Cardiac septum (tissue), 1 donor: ENCODE results near the gene DNASE1L3. TPM values are rescaled to one million over a fixed set of nuclear protein-coding genes. Genes with fewer than 3 reads are reported as not detected.
"Not testable (repeated sequence)": the region's sequence is repeated elsewhere in the genome, so short reads cannot be mapped to it uniquely, and the experiment has no call there.

Experiments used
- DNase-seq: peaks from one replicate; pipeline ENCODE4 v3.0.0-alpha.2; 2020; ENCODE audit warnings: low spot score
- intact Hi-C: fragments of 100-400 bp; cut with DNase I; formaldehyde crosslinking; loops from one replicate; pipeline ENCODE4 v1.14.0; 2022
- long read RNA-seq: library from polyadenylated mRNA; unstranded; transcript quantifications from one replicate; pipeline ENCODE4 v2.0.0, GENCODE V29; 2021
- total RNA-seq: library from RNA; stranded (reverse); fragmentation: NEBNext Ultra II Directional; extraction: Animal tissue kit (Norgen Biotek cat#: 25700); gene quantifications from one replicate; pipeline ENCODE4 v1.2.1, GENCODE V29; 2021
- donor health status: DM: no; HTN: no; CAD: no.

DNASE1L3 gene, protein sequence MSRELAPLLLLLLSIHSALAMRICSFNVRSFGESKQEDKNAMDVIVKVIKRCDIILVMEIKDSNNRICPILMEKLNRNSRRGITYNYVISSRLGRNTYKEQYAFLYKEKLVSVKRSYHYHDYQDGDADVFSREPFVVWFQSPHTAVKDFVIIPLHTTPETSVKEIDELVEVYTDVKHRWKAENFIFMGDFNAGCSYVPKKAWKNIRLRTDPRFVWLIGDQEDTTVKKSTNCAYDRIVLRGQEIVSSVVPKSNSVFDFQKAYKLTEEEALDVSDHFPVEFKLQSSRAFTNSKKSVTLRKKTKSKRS
- 0.67 TPM for total RNA-seq
- long read RNA-seq, partial matches to known transcripts = 0 of 1 reads
- long read RNA-seq, other reads (novel, unspliced or antisense) = 0 of 1 reads

- no peak for DNase-seq
Observed at GRCh38 chr3:58210761-58211460, at the start of gene DNASE1L3. Gene DNASE1L3 (minus strand): TSS chr3:58210972. CDS start chr3:58210906, 66 bp downstream.

GRCh38 chr3:58260261-58260731 lies 49.5 kb upstream of the DNASE1L3 start:
- intact Hi-C loops = no loop called here
- no peak for DNase-seq

More at GRCh38 chr3:58210761-58211460, at the start of gene DNASE1L3:
- intact Hi-C loops = no loop called here

DNA sequence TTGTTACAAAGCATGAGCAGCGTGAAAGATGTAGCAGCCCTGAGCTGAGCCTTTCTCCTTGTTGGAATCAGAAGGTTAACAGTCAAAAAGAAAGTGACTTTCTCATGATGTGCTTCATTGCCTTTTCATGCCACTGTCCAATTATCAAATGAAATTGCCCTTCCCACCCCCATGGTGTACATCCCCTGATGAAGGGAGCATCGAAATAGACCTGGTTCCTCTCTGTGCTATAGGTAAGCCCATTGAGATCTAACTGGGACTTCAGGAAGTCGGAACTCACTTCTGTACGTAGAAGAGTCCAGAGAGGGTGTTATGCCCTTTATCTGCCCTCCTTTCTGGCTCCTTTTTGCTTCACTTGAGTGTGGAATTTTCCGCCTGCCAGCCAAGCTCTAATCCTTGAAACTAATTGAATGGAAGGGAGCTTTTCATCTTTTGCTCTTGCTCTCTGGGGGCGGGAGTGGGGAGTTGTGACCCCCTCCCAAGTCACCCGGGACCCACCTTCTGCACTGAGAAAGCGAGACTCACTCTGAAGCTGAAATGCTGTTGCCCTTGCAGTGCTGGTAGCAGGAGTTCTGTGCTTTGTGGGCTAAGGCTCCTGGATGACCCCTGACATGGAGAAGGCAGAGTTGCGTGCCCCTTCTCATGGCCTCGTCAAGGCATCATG lies 47.8 kb upstream of the DNASE1L3 start:
- no peak for DNase-seq

DNA sequence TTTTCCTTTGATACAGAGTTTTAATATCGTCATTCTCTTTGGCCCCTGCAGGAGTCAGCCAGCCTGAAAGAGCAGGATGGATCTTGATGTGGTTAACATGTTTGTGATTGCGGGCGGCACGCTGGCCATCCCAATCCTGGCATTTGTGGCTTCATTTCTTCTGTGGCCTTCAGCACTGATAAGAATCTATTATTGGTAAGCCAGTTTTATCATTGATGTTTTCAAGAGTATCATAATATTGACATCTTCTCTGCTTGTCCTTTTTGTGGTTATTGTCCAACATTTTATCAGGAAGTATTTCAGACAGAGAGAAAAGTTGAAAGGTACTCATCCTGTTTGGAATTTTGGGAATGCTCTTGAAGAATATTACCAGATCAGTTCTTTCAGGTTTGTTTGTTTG lies 45.7 kb upstream of the DNASE1L3 start:
- DNase-seq = no peak
- intact Hi-C loops = no loop called here

More for the DNA sequence above, 47.8 kb upstream of the DNASE1L3 start:
- intact Hi-C loops = no loop called here

DNA sequence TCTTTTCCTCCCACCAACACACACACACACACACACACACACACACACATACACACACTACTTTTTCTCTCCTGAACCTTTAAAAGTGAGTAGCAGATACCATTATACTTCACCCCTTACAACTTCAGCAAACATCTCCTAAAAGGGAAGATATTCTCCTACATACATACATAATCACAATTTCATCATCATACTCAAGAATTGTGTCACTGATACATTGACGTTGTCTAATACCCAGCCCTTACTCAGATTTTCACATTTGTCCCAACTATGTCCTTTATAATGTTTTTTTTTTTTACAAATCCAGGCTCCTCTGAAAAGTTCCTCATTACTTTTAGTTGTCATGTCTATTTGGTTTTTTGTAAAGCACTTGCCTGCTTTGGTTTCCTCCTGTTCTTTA lies 45.3 kb upstream of the DNASE1L3 start:
- no peak for DNase-seq
- intact Hi-C loops = no loop called here

- intact Hi-C loops = no loop called here
- DNase-seq = no peak
Observed at GRCh38 chr3:58254144-58254543, 43.4 kb upstream of the DNASE1L3 start.

GRCh38 chr3:58251631-58252035 lies 40.9 kb upstream of the DNASE1L3 start:
- intact Hi-C loops = no loop called here
- DNase-seq = no peak

DNA sequence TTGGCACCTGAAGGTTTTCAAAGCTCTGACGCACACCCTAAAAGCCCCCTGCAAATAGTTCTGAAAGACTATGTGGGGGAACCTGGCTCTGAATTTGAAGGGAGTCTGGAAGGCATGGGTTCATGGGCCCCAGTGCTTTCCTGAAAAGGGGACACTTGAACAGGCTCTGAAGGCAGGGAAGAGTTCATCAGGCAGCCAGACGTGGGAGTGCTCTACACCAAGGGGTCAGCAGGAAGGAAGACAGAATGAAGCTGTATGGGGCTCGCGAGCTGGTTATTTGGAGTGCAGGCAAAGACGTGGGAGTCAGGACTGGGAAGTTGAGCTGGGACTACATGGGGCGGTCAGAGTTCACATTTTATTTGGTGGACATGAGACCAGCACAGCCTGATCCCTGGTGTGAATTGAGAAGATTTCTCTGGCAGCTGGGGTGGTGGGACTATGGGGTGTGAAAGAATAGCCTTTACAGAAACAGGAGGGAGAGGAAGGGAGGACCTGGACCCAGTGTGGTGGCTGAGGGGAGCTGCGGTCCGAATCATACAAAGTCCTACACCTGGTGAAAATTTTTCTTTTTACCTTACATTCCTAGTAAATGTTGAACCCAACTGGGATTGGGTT lies 39.4 kb upstream of the DNASE1L3 start:
- no peak for DNase-seq
- intact Hi-C loops = no loop called here

DNA sequence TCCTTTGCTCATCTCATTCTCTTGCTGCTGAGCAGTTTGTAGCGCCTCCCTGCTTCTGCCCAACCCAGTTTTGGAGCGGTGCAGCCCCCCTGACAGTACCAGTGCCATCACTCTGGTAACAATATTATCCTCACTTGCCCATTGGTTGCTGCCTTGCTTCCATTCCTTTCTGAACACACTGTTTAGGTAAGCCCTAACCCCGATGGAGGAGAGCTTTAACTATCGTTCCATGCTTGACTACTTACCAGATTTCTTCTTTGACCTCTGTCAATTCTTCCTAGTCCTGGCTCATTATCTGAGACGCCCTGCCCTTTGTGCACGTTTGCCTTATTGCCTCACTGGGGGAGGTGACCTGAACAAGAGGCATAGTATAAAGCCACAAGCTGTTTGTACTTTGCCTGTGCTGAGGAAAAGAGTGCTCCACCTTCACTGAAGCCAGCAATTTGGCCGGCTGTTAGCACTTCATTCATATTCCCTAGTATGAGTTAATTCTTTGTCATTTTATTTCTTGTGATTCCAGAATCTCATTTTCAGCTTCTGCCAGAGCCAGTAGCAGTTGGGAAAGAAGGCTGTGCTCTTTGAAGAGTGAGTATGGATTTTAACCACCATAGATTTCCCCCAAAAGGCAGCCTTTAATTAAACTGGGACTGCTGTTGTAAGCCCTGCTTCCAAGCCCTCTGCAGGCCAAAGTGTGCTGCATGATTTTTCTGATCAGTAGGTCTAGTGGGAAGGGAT lies 38.8 kb upstream of the DNASE1L3 start:
- no peak for DNase-seq
- intact Hi-C loops = no loop called here

GRCh38 chr3:58246148-58247047 lies 35.6 kb upstream of the DNASE1L3 start:
- no peak for DNase-seq

DNA sequence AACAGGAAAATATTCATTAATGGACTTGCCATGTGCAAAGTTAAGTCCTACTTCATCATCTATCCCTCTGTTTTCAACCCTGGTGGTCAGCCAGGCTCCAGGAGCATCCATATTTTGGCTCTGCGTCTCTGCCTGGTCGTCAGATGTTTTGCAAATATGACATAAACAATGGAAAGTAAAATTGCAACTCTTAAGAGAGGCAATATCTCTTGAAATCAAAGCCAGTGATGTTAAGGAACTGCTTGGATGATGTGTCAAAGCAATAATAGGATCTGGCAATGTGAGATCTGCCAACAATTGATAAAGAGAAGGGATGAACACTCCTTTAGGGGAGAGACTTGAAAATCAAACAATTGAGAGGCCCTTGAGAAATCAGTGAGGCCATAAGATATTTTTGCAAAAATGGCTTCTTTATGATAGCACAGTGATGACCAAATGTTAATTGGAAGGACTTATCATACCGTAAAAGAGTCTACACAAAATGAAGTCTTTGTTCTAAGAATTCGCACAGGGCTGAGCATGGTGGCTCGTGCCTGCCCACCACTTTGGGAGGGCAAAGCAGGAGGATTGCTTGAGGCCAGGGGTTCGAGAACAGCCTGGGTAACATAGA lies 33.3 kb upstream of the DNASE1L3 start:
- intact Hi-C loops = no loop called here
- no peak for DNase-seq

More at GRCh38 chr3:58246148-58247047, 35.6 kb upstream of the DNASE1L3 start:
- intact Hi-C loops = no loop called here

- DNase-seq, intact Hi-C loops: not testable (repeated sequence)
Observed at GRCh38 chr3:58242860-58243259, 32.1 kb upstream of the DNASE1L3 start.

DNA sequence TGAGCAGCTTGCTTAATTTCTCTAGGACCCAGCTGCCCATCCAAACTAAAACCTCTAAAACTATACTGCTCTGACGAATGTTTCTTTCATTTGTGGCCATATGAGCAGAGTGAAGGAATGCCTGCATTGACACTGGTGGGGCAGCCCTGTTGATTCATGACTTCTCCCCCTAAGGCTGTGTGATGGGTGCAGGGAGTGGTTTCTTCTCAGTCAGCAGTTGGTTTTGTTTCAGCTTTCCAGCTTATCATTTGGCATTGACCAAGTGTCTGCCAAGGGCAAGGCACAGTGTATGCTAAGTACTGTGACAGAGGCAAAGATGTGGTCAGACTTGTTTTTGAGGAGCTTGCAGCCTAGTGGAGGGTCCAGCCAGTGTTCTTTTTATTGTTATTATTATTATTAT lies 31.6 kb upstream of the DNASE1L3 start:
- DNase-seq = no peak
- intact Hi-C loops = no loop called here

- intact Hi-C loops = no loop called here
- DNase-seq = no peak
Observed at GRCh38 chr3:58241306-58242044, 30.7 kb upstream of the DNASE1L3 start.

- intact Hi-C loops = no loop called here
- DNase-seq = no peak
Observed at GRCh38 chr3:58238830-58239229, 28.1 kb upstream of the DNASE1L3 start.

GRCh38 chr3:58237941-58238681 lies 27.3 kb upstream of the DNASE1L3 start:
- peak; percentile 80 for DNase-seq
- intact Hi-C loops = loop anchor here (1.0 kb wide), 1 partner anchor 68 kb away; the partner anchor contains the start of genes HTD2 and RPP14
